Measurements from ENCODE around the gene PSD. TPM values are rescaled to one million over a fixed set of nuclear protein-coding genes. Genes with fewer than 3 reads are reported as not detected.
A peak's percentile ranks its signal among the peaks of the same experiment; 100 is the strongest.

Gene PSD
- total and polyA plus RNA-seq, 9 of the 15 experiments (the other 6 are each of a cell fraction or from before 2014, with no cell fraction given): 0.11 to 1.7 (median 0.54) TPM; not detected in 2

DNA sequence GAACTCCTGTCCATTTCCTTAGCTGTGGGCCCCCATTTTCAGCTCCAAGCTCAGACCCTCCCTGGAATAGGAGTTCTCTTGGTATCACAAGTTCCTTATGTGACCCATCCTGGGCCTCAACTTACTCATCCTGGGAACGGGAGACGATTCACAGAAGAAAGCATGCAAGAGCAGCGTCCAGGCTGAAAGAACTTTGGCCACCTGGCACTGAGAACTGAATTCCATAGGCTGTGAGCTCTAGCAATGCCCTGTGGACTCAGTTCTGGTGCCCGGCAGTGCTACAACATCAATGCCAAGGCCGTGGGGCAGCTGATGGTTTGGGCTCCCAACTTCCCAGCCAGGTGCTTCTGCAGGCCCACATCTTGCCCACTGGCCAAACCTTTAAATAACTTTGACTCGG is 17.7 kb upstream of the PSD start:
- Histone ChIP-seq H4K20me1 (replicated peaks; ENCODE audit: control insufficient read depth, insufficient read depth, low read length) (peaks cover 4% of the 10 kb centered on the region), H3K9ac (ENCODE audit: insufficient read depth in 1 of 2, low read depth in 2 of 2, low read length in 2 of 2) (peak overlapping the region; percentile 76 to 86), H3K27me3 (ENCODE audit: control insufficient read depth in 2 of 2, insufficient read depth in 2 of 2, low read length in 2 of 2) (no peaks in the 10 kb centered on the region), H2AFZ (ENCODE audit: low read depth, low read length) (no peak overlapping the region), H3K9me1 (ENCODE audit: control insufficient read depth, insufficient read depth, low read length) (no peaks in the 10 kb centered on the region), H3K36me3 (ENCODE audit: control insufficient read depth, insufficient read depth, low read length) (peaks cover 11% of the 10 kb centered on the region; the same call in 2 of the 3 replicates), H3K4me1 (replicated peaks in 1 of 2; ENCODE audit: control insufficient read depth in 2 of 2, insufficient read depth in 2 of 2, low read length in 2 of 2) (peaks cover 29 to 45% of the 10 kb centered on the region in 2 experiments), H3K4me2 (ENCODE audit: insufficient read depth, low read length) (peak overlapping the region; percentile 90), H3K79me2 (ENCODE audit: control insufficient read depth, insufficient read depth, low read length) (peaks cover 51% of the 10 kb centered on the region), H3K9me3 (replicated peaks; ENCODE audit: control insufficient read depth, insufficient read depth, low read depth, low read length) (no peaks in the 10 kb centered on the region), H3K27ac (ENCODE audit: extremely low read depth, low read depth, low read length) (peak overlapping the region; percentile 78), H3K4me3 (peak overlapping the region; percentile 80)
- intact Hi-C loops (cut with micrococcal nuclease): no loop called here
- ChIA-PET POLR2A (interaction anchor here (0.6 to 3.3 kb wide), 11 partner anchors 14 to 322 kb away, joined by 3 to 34 read pairs (median 3); partner anchors contain the start of genes C10orf95 and FBXL15), CTCF (ENCODE audit: low intra/inter-chr PET ratio) (no interaction called here)
- no TSS peak for BruUV-seq (replicated peaks)
- DNase-seq (ENCODE audit: extremely low read depth in 1 of 4, low spot score in 3 of 4) (no peak), FAIRE-seq (no peak), ATAC-seq (no peak)
- TF ChIP-seq, protein P1, sequence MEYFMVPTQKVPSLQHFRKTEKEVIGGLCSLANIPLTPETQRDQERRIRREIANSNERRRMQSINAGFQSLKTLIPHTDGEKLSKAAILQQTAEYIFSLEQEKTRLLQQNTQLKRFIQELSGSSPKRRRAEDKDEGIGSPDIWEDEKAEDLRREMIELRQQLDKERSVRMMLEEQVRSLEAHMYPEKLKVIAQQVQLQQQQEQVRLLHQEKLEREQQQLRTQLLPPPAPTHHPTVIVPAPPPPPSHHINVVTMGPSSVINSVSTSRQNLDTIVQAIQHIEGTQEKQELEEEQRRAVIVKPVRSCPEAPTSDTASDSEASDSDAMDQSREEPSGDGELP (CRISPR knock-in tag; IDR thresholded peaks at IDR 0.05; ENCODE audit: borderline replicate concordance): 0 out of 2 replicates have a peak, but pooled peaks have one; percentile 18
- TF ChIP-seq CBX5 (IDR thresholded peaks at IDR 0.05; ENCODE audit: borderline replicate concordance, low read depth): no peak
- 0% methylated on average over 6 of the region's 6 CpGs for WGBS (ENCODE audit: insufficient coverage, low coverage, missing lambda C conversion rate)
- in situ Hi-C loops (cut with MboI): loop anchor here (25.0 kb wide), 1 partner anchor 599 kb away; the partner anchor contains the start of gene KCNIP2
